GM21447 (cell line): ENCODE data around the gene ZNF791.
"Not testable (repeated sequence)": the region's sequence is repeated elsewhere in the genome, so short reads cannot be mapped to it uniquely, and the experiment has no call there.

Source experiments
- ATAC-seq: cut with Tn5 transposase; IDR thresholded peaks from one replicate; pipeline ENCODE4 v1.9.1; 2021; ENCODE audit not compliant: unreplicated experiment

ZNF791 gene

DNA sequence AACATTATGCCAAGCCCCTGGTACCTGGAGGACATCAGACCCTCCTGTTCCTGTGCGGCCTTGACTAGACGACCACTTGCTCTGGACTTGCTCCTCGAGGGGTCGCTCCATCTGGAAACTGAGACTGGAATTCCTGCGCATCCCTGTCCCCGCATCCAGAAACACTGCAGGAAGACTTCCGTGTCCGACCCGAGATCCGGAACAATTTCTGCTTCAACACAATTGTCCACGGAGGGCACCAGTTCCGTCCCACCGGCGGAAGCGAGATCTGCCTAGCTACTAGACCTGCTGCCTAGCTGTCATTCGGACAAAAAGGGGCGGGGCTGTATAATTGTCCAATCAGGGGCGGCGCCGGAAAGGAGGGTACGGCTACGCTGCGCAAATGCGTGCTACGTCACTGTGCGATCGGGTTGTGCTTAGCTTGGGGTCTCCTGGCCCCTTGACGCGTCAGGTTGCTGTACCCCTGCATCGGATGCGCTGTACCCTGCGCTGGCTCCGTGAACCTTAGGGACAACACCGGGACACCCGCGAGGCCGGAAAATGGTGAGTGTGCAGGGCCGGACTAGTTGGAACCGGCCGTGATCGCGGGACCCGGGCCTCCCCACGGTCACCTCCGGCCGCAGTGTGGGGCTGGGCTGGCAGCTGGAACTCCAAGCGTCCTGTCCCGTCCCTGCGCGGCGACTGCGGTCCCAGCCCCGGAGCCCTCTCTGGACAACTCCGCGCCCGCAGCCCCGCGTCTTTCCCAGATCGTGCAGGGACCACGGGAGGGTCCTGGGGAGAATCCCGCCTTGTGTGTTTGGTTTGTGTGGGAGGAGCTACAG lies at the start of gene ZNF791, which contains the start of gene ZNF490:
Gene ZNF791 (plus strand): TSS at position 381 of the 821 bp plus-strand sequence. CDS start 160 bp downstream, at position 541.
Gene ZNF490 (minus strand): TSS at position 274 of the 821 bp plus-strand sequence. CDS start 133 bp downstream, at position 141.
- ATAC-seq = peak; percentile 79

DNA sequence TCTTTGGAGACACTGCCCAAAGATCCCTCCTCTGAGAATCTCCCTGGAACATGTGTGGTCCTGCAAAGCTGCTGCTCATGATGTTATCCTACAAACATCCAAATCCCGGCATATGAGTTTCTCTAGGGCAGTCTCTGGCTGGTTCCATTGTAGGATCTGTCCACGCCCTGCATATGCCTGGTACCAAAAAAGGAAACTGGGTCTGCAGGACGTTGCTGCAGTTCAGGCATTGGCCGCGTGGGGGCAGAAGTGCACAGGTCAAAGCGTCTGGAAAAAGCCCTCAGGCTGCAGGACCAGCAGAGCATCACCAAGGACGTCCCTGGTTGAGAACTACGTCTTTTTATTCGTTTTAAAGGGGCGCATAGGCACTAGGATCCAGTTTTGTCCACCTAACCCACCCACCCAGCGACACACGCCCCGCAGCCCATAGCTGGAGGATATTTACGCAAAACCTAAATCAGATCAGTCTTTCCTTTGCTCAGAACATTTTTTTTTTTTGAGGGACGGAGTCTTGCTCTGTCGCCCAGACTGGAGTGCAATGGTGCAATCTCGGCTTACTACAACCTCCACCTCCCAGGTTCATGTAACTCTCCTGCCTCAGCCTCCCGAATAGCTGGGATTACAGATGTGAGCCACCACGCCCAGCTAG lies 46.6 kb upstream of the ZNF791 start:
- ATAC-seq = no peak

DNA sequence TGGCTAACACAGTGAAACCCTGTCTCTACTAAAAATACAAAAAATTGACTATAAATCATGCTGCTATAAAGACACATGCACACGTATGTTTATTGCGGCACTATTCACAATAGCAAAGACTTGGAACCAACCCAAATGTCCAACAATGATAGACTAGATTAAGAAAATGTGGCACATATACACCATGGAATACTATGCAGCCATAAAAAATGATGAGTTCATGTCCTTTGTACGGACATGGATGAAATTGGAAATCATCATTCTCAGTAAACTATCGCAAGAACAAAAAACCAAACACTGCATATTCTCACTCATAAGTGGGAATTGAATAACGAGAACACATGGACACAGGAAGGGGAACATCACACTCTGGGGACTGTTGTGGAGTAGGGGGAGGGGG lies 44.3 kb upstream of the ZNF791 start:
- not testable (repeated sequence) for ATAC-seq

DNA sequence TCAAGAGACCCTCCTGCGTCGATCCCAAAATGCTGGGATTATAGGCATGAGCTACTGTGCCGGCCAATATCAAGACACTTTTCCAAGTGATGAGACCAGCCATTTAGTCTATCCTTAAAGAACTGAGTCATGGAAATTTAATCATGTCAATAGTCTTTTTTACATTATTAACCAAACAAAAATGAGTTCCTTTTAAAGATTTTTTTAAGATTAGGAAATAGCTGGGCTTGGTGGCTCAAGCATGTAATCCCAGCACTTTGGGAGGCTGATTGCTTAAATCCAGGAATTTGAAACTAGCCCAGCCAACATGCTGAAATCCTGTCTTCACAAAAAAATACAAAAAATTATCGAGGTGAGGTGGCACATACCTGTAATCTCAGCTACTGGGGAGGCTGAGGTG lies 42.8 kb upstream of the ZNF791 start:
- ATAC-seq = no peak

DNA sequence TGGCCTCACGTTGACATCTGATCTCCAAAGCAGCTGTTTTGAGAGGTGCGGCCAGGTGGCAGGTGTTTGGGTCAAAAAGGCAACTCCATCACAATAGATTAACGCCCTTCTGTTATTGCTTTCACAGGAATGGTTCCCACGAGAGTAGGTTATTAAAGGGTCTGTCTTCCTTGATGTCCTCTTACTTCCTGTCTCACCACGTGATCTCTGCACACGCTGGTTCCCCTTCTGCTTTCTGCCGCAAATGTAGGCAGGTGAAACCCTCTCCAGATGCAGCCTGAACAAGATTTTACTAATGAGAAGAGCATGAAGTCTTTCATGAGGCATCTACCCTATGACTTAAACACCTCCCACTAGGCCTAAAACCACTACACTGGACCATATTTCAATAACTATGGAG lies 36.7 kb upstream of the ZNF791 start:
- ATAC-seq = no peak

DNA sequence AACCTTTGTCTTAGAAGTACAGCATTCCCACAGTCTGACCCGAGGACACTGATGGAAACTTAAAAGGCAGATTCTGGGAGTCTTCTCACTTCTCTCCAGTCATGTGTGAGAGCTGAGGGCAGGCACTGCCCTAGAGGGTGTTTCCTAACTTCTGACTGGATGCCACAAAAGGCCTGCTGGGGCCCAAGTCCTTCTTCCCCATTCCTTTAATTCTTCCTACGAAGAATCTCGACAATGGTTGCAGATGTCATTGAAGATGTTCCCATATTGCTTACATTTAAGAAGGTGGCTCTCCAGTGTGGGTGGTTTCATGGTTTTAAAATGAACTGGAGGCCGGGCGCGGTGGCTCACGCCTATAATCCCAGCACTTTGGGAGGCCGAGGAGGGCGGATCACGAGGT lies 32.1 kb upstream of the ZNF791 start:
- no peak for ATAC-seq

DNA sequence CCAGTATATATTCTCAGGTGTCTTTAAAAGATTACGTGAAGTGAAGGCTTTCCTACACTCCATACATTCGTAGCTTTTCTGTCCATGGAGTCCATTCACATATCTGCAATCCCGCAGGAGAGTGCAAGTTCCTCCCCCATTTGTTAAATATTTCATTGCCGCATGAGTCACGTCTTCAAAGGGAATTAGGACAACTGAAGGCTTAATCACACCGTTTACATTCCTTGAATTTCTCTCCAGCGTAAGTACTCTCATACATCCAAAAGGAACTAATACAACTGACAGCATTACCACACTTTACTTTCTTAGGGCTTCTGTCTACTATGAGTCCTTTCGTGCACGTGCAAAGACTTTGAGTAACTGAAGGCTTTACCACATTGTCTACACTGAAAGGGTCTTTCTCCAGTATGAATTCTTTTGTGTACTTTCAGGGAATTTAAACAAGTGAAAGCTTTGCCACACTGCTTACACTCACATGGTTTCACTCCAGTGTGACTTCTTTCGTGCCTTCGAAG lies 30.5 kb upstream of the ZNF791 start:
- ATAC-seq = no peak

DNA sequence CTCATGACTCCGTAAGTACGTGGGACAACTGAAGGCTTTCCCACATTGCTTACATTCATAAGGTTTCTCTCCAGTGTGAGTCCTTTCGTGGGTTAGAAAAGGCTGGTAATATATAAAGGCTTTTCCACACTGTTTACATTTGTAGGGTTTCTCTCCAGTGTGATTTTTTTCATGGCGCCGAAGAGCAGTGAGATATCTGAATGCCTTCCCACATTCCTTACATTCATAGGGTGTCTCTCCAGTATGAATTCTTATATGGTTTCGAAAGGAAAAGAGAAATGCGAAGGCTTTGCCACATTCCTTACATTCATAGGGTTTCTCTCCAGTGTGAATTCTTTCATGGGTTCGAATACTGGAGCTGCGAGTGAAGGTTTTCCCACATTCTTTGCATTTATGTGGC lies 29.6 kb upstream of the ZNF791 start:
- no peak for ATAC-seq

DNA sequence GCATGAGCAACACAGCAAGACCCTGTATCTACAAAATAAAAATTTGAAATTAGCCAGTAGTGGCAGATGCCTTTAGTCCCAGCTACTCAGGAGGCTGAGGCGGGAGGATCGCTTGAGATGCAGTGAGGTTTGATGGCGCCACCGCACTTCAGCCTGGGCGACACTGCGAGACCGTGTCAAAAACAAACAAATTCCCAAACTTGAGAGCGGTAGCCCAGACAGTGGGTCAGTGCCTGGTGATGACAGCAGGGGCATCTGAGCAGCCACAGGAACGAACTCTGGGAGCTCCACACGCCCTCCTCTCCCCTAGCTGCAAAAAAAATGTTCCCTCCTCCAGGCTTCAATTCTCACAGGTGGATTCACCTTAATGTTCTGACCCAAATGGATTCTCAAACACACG lies 14.2 kb upstream of the ZNF791 start:
- no peak for ATAC-seq

DNA sequence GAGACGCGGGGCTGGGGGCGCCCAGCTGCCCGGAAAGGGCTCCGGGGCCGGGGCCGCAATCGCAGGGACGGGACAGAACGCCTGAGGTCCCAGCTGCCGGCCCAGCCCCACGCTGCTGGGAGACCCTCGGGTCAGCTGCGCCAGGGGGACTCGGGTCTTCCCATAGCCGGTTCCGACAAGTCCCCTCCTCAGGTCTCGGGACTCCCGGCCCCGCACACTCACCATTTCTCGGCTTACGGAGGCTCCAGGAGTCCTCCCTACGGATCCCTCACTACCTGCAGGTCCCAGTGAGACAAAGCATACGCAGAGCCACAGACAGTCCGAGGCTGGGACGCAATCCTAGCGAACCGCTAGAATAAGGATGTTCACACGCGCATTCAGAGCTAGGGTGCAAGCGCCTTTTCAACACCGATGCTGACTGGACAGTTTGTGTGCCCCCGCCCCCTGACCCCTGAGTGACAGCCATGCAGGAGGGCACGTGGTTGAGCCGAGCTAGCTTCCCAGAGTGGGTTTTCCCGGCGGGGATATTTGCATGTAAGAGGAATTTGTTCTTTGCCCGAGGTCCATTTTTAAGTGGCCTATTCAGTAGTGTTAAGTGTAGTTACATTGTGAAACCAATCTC lies 13.7 kb upstream of the ZNF791 start:
- no peak for ATAC-seq

DNA sequence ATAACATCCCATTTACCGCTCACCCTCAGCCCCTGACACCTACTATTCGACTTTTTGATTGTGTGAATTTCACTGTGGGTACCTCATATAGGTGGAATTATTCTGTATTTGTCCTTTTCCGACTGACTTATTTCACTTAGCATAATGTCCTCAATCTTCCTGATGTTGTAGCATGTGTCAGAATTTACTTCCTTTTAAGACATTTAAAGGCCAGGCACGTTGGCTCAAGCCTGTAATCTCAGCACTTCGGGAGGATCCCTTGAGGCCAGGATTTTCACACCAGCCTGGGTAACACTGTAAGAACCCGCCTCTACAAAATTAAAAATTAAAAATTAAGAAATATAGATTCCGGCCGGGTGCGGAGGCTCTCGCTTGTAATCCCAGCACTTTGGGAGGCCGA lies 13.1 kb upstream of the ZNF791 start:
- no peak for ATAC-seq

DNA sequence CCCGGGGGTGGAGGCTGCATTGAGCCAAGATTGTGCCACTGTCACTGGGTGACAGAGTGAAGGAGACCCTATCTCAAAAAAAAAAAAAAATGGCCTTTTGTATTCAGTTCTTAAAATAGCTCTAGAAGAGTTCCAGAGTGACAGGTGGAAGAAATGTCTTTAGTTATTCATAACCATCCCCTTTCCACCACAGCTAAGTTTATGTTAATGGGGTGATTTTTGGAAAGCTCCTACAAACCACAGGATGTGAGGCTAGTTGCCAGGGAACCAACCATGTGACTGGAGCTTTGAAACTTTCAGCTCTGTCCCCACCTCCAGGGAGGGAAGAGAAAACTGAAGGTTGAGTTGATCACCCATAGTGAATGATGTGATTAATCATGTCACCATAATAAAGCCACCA lies 7.0 kb upstream of the ZNF791 start:
- ATAC-seq = peak; percentile 69

DNA sequence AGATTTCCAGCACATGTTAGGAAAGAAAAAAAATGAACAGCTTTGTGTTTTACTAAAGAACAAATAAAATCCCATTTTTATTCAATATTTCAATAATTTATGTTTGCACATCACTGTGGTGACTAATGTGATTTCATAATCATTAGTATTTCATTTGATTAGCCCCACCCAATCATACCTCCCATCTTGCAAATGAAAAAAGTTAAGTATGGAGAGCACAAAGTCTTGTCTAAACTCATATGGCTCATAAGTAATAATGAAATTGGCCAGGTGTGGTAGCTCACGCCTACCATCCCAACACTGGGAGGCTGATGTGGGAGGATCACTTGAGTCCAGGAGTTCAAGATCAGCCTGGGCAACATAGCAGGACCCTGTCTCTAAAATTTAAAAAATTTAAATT lies 3.9 kb upstream of the ZNF791 start:
- no peak for ATAC-seq

DNA sequence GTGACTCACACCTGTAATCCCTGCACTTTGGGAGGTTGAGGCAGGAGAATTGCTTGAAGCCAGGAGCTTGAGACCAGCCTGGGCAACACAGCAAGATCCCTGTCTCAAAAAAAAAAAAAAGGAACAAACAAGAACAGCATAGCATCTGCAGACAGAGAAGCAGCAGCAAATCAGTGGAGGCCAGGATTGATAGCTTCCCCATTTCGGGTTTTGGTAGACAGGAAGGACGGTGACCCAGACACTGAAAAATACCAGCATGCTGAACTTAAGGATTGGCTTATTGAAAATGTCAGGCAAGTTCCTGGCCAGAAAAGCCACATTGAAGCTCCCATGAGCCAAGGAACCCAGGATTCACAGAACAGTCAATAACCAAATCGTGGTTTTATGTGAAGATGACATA lies 3.1 kb upstream of the ZNF791 start:
- no peak for ATAC-seq

DNA sequence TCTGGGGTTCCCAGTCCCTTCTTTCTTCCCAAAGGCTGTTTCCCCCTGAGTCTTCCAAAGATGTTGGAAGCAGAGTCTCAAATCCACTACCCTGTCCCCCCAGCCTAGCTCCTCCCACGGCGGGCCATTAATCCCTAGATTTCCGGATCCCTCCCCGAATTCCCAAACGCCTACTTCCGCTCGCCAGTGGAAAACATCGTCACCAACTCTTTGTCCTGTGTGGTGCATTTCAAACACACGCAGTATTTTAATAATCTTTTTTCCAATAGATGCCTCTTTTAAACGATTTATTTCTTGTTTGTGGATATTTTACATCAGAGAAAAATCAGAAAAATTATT lies 610 bp downstream of the ZNF791 start:
- ATAC-seq = no peak

DNA sequence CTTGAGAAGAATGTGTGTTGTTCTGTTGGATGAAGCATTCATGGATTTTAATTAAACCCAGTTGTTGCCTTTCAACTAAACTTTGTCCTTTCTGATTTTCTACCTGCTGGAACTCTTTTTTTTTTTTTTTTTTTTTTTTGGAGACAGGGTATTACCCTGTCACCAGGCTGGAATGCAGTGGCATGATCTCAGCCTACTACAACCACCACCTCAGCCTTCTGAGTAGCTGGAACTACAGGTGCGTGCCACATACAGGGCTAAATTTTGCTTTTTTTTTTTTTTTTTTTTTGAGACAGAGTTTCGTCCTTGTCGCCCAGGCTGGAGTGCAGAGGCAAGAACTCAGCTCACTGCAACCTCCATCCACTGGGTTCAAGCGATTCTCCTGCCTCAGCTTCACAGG lies 6.9 kb downstream of the ZNF791 start:
- ATAC-seq = no peak

DNA sequence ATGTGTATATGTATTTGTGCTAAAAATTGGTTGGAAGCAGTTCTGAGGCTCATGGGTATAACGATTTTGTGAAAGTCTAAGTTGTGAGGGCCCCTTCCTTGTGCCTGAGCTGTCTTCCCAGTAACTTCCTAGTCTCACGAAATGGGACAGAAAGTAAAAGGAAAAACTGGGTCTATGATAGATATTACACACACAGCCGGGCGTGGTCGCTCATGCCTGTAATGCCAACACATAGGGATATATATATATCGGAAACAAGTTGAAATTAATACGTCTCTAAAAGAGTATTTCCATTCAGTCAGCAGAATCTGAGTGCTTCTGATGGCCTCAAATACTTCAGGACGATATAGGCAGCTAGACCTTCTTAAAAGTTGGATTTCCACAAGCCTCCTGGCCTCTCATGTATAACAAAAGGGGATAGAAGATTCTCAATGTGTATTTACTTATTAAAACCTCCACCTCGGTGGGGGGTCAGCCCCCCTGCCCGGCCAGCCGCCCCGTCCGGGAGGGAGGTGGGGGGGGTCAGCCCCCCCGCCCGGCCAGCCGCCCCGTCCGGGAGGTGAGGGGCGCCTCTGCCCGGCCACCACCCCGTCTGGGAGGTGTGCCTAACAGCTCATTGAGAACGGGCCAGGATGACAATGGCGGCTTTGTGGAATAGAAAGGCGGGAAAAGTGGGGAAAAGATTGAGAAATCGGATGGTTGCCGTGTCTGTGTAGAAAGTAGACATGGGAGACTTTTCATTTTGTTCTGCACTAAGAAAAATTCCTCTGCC lies 10.7 kb downstream of the ZNF791 start:
- not testable (repeated sequence) for ATAC-seq

DNA sequence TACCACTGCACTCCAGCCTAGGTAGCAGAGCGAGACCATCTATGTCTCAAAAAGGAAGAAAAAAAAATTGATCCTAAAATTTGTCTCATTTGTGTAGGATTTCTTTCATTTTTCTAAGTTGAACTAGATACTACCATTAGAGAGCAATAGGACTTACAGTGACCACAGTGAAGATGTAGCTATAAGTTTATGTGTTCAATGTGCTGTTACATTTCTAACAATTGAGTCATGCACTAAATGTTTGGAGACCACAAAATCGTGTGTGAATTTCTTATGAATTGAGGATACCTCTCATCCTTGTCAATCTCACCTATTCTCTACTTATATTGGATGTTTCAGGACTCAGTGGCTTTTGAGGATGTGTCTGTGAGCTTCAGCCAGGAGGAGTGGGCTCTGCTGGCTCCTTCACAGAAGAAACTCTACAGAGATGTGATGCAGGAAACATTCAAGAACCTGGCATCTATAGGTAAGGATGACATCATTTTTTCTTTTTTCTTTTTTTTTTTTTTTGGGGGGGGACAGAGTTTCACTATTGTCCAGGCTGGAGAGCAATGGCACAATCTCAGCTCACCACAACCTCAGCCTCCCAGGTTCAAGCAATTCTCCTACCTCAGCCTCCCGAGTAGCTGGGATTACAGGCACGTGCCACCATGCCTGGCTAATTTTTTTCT lies 12.8 kb downstream of the ZNF791 start:
- no peak for ATAC-seq

DNA sequence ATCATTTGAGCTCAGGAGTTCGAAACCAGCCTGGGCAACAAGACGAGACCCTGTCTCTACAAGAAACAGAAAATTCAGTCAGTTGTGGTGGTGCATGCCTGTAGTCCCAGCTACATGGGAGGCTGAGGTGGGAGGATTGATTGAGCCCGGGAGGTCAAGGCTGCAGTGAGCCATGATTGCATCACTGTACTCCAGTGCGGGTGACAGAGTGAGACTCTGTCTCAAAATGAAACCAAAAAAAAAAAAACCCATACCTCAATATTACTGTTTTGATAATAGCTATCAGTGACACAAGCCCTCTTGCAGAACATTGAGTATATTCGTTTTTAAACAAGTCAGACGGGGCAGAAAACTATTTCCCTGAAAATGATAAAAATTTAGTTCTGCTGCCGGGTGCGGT lies 16.2 kb downstream of the ZNF791 start:
- no peak for ATAC-seq
